NCI-H1048 (cell line): ENCODE results near the gene POLR2I.
"Not testable (repeated sequence)": the region's sequence is repeated elsewhere in the genome, so short reads cannot be mapped to it uniquely, and the experiment has no call there.

Experiments
- DNase-seq: peaks from one replicate; lab custom pipeline; 2025; lab: John Stamatoyannopoulos, UW

Gene POLR2I

DNA sequence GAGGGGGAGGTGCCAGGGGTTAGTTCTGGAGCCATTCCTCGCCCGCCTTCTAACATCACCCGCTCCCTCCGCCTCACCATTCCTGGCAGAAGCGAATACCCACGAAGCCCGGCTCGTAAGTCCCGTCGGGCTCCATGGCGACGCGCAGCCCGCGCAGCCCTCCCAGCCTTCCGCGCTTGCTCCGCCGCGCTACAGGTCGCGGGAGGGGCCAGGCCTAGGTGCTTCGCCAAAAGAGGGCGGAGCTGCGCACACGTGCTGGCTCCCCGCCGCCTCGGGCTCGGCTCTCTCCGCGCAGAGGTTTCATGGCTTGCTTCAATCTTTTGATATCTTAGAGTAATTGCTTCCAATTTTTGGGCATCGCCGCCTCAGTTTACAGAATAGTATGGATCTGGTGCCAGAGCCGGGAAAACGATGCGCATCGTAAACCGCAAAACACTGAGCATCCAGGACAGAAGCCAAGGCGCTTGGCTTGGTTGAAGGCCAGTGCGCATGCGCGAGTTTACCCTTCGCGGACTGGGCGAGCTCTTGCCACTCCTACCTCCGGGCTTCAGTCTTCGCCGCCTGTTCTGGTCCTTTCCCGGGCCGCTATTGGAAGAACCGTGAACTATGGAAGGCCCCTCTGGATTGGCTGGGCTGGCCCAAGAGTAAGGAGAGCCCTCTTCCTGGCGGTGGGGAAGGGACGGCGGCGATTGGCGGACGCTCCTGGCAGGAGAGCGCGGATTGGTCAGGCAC, at the start of gene POLR2I:
POLR2I (minus strand) TSS at position 155 of the 732 bp plus-strand sequence; CDS start at position 136, 19 bp downstream.
- DNase-seq, result peak; percentile 98

DNA sequence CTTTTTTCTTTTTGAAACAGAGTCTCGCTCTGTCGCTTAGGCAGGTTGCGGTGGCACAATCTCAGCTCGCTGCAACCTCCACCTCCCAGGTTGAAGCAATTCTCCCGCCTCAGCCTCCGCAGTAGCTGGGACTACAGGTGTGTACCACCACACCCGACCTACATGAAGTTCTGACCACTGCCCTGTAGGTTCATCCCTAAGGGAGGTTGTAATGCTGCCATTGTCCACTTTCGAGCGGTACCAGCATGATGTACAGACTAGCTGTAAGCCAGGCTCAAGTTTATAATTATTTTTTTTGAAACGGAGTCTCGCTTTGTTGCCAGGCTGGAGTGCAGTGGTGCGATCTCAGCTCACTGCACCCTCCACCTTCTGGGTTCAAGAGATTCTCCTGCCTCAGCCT, 49.1 kb upstream of the POLR2I start:
- DNase-seq, result no peak

DNA sequence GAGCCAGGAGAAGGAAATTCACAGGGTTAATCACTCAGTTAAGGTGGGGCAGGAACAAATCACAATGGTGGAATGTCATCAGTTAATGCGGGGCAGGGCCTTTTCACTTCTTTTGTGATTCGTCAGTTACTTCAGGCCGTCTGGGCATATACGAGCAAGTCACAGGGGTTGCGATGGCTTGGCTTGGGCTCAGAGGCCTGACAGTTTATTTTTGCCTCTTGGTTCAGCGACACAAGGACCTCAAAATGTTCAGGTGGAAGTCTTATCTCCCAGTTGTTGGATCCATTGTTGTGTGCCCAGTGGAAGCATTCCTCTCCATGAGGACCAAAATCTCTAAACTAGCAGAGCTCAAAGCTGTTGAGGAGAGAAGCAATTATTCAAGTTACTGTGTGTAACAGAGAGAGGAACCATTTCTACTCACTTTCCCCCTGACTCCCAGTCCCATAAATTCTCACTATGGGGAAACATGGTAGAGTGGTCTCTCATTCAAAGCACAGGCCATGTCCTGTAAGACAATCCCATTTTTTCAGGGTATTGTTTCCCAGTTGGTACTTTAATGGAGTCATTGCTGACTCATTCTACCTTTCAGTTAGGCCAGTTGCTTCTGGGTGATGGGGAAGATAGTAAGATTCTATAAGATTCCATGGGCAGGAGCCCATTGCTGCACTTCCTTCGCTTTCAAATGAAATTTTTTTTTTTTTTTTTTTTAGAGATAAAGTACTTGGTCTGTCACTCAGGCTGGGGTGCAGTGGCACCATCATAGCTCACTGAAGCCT, 46.3 kb upstream of the POLR2I start:
- no peak for DNase-seq

DNA sequence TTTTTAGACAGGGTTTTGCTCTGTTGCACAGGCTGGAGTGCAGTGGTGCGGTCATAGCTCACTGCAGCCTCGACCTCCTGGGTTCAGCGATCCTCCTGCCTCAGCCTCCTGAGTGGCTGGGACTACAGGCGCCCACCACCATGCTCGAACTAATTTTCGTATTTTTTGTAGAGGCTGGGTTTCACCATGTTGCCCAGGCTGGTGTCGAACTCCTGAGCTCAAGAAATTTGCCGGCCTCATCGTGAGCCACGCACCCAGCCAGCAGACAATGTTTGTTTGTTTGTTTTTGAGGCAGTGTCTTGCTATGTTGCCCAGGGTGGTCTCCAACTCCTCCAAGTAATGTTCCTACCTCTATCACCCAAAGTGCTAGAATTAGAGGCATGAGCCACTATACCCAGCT, 38.5 kb upstream of the POLR2I start:
- no peak for DNase-seq

DNA sequence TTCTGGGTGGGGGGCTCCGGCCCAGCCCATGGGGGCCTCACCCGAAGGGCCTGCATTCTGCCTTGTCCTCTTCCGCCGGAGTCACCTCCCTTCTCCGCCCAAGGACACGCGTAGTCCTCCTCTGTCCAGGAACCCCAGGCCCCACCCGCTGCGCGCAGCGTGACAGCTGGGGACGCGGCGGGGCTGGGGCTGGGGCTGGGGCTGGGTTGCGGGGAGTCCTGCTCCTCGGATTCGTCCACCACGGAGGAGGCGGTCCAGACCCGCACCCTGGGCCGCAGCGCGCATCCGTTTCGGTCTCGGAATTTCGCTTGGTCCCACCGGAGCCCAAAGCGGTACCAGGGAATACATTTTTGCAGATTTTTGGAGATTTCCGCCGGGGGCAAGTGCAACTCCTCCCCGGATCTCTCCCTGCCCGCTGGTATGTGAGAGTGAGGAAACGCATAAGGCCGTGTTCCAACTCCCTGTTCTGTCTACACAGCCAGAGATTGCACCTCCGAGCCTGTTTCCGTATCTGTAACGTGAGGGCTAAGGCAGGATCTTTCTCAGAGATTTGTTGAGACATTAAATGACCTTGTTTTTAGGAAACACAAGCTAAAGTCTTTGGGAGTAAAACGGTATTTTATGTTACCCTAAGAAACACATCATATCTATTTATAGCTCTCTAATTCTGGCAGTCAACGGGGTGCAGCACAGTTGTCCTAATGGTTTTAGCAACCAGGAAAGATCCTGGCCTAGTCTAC, 37.8 kb upstream of the POLR2I start, which contains the start of gene COX7A1:
COX7A1 (minus strand) TSS at position 96 of the 740 bp plus-strand sequence; CDS start at position 56, 40 bp downstream.
- DNase-seq, result no peak

DNA sequence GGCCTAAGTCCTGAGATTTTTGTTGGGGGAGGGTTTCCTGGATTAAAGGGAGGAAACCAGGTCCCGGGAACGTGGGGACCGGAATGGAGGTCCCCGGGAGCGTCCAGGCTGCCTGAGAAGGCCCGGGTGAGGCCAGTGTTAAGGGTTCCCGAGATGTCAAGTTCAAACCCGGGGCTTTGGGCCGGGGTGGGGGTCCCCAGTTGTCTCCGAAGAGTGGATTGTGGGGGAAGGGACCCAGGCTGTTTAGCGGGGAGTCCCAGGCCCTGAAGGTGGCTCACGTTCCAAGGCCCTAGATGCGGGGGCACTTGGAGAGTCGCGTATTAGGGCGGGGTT, 37.3 kb upstream of the POLR2I start:
- no peak for DNase-seq

DNA sequence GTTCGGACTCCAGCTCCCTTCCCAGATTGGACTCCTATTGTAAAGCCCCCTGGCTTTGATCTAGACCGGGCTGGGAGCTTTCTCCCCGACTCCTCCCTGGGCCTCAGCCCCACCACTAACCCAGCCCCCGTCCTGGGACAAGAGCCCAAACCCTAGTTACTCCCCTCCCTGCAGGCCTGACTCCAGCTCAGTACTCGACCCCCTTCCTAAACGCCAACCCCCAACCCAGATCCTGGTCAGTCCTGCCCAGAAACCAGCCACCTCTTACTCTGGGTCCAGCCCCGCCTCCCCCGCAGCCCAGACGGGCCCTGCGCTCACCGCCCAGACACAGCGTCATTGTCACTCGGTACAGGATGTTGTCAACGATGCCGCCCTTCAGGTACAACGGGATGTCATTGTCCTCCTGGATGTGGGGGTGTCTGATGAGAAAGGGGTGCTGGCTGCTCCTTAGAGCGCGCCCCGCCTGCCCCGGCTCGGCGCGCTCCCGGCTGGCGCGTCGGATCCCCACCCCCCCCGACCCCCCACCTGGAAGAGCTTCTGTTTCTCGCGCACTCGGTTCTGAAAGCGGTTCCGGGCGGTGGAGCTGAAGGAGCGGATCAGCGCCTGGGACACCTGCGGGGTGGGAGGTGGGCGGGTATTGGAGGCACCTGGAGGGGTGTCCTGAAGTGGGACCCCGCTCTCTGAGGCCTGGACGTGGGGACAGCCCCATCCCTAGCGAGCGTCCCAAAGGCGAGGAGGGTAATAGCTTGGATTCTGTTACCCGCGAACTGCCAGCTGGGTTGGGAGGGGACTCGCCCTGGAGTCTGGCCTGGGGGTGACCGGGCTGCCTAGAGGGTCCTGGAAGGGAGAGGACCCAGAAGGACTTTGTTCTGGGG, 36.7 kb upstream of the POLR2I start:
- DNase-seq, result no peak

DNA sequence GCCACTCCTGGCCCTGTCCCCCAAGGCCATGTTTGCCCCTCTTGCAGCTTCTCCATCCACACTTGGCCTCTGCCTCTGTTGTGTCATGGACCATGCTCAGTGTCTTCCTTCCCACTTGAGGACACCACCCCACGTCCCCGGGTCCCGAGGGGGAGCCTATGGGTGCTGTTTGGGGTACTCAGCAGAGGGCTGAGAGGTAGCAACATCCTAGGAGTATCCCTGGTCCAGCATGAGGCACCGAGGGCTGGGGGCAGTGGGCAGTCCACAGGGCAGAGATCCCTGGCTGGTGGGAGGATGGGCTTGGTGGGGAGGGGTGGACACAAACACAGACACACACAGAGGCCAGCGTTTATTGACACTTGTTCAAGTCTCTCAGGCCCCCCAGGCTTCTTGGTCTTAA, 35.9 kb upstream of the POLR2I start:
- DNase-seq, result no peak

DNA sequence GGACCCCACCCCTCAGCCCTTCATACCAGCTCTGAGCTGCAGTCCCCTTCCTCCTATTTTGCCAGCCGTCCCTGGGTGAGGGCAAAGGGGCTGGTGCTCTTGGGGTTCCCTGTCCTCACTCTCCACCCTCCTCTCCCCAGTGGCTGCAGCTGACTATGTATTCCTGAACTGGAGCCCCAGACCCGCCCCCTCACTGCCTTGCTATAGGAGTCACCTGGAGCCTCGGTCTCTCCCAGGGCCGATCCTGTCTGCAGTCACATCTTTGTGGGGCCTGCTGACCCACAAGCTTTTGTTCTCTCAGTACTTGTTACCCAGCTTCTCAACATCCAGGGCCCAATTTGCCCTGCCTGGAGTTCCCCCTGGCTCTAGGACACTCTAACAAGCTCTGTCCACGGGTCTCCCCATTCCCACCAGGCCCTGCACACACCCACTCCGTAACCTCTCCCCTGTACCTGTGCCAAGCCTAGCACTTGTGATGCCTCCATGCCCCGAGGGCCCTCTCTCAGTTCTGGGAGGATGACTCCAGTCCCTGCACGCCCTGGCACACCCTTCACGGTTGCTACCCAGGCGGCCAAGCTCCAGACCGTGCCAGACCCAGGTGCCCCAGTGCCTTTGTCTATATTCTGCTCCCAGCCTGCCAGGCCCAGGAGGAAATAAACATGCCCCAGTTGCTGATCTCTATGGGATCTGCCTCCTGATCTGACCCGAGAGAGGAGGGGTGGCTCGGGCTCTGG, 35.2 kb upstream of the POLR2I start:
- no peak for DNase-seq

DNA sequence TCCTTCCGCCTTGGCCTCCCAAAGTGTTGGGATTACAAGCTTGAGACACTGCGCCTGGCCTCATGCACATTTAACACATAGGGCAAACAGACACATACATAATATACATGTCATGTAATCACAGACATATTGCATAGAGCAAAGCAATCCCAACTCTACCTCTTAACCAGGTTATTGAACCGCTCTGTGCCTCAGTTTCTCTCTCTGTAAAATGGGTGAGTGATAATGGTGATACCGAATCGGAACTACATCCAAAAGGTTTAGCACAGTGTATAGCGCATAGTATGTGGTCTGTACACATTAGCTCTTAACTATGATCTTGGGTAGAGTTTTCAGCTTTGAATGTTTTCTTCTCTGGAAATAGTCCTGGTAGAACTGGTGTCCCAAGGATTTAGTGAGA, 29.9 kb upstream of the POLR2I start:
- no peak for DNase-seq

DNA sequence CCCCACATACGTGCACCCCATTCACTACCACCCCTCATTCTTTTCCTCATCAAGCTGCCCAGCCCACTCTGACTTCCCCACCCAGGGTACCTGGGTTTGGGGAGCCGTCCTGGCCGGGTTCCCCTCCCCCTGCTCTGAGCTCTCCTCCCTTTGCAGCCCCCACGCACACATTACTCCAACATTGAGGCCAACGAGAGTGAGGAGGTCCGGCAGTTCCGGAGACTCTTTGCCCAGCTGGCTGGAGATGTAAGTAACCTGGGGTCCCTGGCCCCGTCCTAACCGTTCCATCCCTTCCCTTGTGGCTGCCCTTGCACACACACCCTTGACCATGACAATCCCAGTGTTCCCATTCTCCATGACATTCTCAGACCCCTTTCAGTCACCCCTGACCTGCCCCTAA, 27.8 kb upstream of the POLR2I start:
- DNase-seq, result no peak

DNA sequence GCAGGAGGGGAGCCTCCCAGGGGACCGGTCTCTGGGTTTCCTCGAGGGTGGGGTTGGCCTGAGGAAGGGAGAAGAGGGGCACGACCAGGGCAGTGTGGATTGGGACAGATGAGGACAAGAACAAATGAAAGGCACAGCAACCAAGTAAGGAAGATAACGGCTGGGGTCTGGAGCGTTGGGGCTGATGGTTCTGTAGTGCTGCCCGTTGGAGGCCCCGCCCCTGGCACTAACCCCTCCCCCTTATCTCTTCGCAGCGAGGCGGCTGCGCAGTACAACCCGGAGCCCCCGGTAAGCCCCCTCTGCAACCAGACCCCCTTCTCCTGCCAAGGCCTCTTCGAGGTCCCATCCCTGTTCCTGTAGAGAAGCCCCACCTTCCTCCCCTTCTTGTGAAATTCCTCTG, 27.4 kb upstream of the POLR2I start:
- no peak for DNase-seq

DNA sequence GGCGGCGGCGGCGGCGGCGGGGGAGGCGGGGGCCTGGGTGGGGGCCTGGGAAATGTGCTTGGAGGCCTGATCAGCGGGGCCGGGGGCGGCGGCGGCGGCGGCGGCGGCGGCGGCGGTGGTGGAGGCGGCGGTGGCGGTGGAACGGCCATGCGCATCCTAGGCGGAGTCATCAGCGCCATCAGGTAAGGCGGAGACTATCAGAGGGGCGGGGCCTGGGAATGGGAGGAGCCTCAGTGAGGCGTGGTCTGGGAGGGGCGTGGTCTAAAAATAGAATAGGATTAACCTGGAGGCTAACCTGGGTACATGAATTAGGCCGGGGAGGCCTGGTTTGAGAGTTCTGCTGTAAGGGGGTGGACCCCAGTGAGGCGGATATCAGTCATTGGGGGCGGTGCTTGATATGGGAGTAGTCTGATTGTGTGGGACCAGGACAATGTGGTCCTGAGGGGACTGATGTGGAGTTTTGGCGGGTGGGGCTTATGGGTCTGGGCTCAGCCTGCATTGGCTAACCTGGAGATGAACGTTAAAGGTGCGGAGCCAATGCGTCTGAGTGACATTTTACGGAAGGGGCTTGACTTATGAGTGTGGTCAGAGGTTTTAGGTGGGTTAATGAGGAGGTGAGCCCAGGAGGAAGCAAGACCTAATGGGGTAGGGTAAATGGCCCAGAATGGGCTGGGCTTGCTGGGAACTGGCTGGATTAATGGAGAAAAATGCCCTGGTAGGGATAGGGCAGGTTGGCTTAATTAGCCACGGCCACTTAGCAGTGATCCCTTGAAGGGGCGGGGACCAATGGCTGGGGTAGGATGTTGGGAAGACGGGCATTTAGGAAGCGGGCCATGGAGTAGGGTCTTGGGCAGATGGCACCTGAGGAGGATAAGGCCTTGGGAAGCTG, 26.6 kb upstream of the POLR2I start:
- DNase-seq, result peak; percentile 26

DNA sequence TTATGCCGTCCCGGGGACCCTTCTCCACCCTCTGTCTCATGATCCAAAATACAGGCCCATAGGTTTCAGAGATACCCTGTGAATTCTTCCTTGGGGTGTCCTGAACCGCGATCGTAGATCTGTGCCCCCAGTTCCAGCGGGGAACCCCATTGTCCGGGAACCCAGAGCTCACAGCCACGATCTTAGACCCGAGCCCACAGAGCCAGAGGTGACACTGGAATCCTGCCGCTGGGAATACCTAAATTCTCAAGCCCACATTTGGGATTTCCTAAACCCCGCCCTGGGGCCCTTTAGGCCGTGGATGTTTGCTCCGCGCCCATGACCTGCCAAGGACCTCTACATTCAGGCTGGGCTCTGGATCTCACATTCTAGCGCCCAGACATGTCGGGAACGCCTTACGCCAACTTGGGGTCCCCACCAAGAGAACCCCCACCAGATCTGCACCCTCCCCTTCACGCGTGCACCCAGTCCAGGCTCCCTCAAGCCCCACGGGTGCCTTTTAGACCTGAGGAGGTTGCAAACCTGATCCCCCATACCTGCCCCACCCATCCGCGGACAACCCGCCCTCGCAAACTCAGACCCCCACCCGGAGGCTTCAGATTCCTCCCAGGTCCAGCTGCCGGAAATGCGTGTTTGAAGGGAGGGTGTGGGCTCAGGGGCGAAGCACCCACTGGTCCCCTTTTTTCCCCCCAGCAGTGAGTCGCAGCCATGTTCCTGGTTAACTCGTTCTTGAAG, 25.8 kb upstream of the POLR2I start:
- no peak for DNase-seq

DNA sequence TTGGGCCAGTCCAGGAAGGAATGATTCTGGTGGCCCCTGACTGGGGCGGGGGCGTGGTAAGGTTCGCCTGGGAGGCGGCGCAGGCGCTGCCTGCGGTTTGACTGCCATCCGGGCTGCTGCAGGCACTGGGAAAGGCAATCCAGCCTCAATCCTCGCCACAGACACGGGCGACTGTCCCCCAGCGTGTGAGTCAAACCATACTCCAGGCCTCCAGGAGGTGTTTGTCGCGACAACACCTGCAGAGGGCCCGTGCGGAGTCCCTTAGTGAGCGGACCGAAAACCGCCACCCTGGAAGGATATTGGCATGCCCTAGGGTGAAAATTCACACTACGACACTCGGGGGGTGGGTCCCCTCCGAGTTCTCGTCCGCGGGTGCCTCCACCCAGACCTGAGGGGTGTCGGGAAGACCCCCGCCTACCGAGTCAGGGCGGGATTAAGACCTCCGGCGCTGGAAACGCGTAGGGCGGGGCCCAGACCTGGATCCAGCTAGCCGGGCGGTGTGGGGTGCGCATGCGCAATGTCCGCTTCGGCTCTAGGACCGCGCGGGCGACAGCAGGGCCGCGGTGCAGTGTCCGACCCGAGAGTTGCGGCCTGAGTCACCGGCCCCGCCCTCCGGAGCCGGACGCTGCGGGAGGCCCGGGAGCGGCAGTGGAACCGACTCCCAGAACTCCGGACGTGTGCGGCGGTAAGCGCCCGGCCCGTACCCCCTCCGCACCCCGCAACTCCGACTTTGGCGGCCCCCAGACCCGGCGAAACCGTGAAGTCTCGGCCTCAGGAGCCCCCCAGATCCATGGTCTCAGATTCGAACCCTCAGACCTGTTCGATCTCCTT, 25.0 kb upstream of the POLR2I start, which contains the start of gene CAPNS1:
CAPNS1 (plus strand) TSS at position 594 of the 831 bp plus-strand sequence. CDS start 946 bp downstream, outside the sequence.
- DNase-seq, result peak; percentile 78

DNA sequence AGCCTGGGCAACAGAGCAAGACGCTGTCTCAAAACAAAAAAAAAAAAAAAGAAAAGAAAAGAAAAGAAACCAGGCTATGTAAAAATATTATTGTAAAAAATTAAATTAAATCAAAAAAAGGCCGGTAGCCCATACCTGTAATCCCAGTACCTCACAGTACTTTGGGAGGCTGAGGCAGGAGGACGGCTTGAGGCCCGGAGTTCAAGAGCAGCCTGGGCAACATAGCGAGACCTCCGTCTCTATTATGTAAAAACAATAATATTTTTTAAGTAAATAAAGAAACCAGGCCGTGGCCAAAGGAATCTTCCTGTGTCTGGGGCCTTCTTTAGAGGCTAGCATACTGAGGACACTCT, 24.4 kb upstream of the POLR2I start:
- DNase-seq, result no peak

DNA sequence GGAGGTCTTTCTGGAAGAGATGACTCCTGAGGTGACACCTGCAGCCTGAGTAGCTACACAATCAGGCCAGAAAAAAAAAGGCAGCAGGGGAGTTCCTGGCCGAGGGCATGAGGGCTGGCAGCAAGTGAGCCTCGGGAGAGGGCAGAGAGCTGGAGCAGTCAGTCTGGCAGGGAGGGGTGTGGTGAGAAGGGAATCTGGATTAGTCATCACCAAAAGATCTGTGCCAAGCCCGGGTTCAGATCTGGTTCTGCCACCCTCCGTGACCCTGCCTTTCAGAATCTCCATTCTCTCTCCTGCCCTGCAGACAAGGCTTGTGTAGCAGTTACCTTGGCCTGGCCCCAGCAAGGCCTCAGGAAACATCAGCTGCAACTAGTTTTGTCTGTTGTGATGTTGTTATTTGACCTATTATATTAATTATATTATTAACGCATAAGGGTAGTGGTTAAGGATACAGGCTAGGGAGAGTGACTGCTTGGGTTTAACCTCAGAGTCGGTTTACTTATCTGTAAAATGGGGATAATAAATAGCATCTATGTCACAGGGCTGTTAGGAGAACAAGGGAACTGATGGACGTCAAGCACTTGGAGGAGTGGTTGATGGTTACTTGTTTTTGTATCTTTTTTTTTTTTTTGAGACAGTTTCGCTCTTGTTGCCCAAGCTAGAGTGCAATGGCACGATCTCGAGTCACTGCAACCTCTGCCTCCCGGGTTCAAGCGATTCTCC, 22.4 kb upstream of the POLR2I start:
- no peak for DNase-seq

DNA sequence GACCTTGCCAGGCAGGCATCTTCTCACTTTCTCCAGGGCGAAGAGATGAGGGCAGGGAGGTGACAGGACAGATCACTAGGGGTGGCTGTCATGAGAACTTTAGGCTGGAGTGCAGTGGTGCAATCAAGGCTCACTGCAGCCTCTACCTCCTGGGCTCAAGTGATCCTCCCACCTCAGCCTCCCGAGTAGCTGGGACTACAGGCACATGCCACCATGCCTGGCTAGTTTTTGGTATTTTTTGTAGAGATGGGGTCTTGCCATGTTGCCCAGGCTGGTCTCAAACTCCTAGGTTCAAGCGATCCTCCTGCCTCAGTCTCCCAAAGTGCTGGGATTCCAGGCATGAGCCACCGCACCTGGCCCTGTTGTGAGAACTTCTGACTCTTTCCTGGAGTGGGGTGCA, 20.2 kb upstream of the POLR2I start:
- DNase-seq, result not testable (repeated sequence)
